Fibroblast of lung (primary cell): ENCODE measurements around the gene LZTS2.

ENCODE experiments used
- EZH2 ChIP-seq: IDR thresholded peaks from 2 replicates; pipeline ENCODE4 v1.5.1; 2012; ENCODE audit warnings: low read length, control low read depth, mild to moderate bottlenecking; ENCODE audit errors: missing control alignments
- TF ChIP-seq, protein P1 (sequence below), 2 donors: IDR thresholded peaks in 1 of 2; conservative IDR thresholded peaks in 1 of 2; 1 replicate in 1 of 2; 2 replicates in 1 of 2; pipeline ENCODE4 v1.5.1; 2011 to 2012; ENCODE audit warnings: low read length in 2 of 2, control low read depth in 1 of 2, inconsistent platforms in 1 of 2, low read depth in 1 of 2, mild to moderate bottlenecking in 1 of 2

DNA sequence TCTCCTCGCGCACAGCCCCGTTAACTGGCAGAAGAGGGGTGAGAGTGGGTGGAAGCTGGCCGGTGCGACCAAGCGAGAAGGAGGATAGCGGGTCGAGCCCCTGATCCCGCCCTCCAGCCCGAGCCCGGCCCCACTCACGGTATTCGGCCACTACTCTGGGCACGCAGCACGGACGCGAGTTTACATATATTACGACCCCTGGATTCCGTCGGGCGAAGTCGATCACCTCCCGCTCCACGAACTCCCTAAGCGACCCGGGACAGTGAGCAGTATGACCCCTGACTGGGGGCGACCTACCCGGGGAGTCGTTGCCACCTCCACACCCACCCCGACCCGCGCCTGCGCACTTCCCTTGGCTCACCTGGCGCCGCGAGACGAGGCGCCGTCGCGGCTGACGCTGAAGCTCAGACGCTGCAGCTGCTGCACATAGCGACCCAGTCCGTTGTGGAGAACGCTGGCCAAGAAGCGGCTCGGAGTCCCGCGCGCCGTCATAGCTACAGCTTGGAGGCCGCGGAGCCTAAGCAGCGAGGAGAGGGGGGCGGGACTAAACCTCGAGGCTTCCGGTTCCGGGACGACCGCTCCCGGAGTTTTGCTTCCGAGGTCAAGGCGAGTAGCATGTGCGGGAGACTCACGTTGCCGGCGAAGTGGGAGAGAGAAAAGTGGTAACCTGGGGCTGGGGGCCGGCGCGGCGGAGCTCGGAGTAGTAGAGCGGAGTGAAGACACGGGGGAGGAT, 12.5 kb upstream of the LZTS2 start, which contains the start of the genes MRPL43 and TWNK:
- TF ChIP-seq EZH2, result no peak
- TF ChIP-seq, protein P1, sequence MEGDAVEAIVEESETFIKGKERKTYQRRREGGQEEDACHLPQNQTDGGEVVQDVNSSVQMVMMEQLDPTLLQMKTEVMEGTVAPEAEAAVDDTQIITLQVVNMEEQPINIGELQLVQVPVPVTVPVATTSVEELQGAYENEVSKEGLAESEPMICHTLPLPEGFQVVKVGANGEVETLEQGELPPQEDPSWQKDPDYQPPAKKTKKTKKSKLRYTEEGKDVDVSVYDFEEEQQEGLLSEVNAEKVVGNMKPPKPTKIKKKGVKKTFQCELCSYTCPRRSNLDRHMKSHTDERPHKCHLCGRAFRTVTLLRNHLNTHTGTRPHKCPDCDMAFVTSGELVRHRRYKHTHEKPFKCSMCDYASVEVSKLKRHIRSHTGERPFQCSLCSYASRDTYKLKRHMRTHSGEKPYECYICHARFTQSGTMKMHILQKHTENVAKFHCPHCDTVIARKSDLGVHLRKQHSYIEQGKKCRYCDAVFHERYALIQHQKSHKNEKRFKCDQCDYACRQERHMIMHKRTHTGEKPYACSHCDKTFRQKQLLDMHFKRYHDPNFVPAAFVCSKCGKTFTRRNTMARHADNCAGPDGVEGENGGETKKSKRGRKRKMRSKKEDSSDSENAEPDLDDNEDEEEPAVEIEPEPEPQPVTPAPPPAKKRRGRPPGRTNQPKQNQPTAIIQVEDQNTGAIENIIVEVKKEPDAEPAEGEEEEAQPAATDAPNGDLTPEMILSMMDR (conservative IDR thresholded peaks at IDR 0.05 in 1 of 2, IDR thresholded peaks at IDR 0.05 in 1 of 2; ENCODE audit: low read depth in 1 of 2, low read length in 2 of 2), result no peak
